Activated CD4-positive, CD25-positive, alpha-beta regulatory T cell treated with anti-CD3 and anti-CD28 coated beads, Interleukin-2, amount 50 U/mL, for 24 hours (primary cell): ENCODE measurements around the gene ESCO1.

Experiments used
- ATAC-seq, 2 donors: fragments of 150-1000 bp; cut with Tn5 transposase; one replicate each; pipeline ENCODE4 v1.10.0; 2021; ENCODE audit warnings: mild to moderate bottlenecking in 1 of 2, moderate library complexity in 1 of 2

The ESCO1 gene

GRCh38 chr18:21575656-21576055 lies 24.8 kb downstream of the ESCO1 start:
- ATAC-seq, result no peak

DNA sequence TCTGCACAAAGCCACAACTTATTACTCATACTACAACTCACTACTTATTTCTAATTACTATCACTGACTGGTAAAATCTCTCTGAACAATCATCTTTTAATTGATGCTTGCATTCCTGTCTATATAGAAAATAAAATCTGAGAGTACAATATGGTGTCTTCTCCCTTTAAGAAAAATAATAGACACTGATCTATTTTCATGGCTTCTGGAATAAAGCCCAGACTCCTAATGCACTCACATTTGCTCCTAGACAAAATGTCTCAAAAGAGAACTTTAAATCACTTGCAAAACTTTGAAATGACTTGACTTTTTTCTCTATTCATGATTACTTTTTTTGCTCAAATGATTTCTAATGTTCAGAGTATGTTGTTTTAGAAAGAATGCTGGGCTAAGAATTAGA lies 28.7 kb downstream of the ESCO1 start:
- ATAC-seq, result no peak

DNA sequence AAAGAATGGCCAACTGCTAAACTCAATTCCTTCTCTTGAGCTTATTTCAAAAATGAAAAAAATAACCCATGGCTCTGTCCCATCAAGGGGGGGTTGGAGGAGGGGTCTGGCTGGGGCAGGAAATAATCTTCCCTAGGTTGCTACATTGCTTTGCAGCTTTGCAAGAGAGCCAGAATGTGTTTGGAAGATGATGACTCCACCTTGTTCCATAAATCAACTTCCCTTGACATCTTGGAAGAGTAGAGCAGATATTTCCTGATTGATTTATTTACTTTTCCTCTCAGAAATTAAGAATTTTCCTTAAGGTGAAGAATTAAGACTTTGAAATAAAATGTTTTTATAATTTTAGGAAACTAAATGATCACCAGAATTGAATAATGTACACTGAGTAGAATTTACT lies 41.3 kb downstream of the ESCO1 start:
- ATAC-seq, result no peak

DNA sequence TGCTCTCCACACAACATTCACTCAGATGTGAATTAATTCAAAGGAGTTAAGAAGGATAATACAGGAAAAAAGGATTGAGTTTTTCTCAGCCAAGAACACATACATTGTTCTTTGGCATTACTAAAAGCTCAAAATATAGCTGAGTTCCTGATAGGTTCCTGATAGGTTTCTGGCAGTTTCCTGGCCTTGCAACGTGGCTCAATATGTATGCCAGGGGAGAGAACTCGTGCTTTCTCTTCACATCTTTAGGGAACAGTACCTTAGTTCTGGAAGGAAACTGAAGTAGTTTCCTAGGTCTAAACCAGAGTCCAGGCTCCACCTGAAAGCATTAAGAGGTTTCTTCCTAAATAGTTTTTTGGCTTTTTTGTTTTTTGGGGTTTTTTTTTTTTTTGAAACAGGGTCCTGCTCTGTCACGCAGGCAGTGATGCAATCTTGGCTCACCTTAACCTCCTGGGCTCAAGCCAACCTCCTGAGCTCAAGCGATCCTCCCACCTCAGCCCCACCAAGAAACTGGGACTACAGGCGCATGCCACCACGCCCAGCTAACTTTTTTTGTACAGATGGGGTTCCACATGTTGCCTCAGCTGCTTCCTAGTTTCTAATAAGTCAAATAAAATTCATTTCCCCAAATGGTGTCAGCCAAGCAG lies 42.8 kb downstream of the ESCO1 start:
- no peak for ATAC-seq

DNA sequence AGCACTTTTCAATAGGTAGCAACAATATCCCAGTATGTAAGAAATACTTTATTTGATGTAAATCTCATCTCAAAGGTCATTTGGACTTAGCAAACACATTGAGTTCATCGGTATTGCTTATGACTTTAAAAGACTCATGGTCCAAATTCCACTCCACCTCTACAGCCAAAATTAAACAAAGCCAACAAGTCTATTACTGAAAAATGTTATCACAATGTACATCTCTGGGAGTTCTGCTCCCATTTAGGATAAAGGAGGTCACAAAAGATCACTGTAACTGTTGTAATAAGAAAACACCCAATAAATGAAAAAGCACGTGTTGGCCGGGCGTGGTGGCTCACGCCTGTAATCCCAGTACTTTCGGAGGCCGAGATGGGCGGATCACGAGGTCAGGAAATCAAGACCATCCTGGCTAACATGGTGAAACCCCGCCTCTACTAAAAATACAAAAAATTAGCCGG lies 50.0 kb downstream of the ESCO1 start:
- no peak for ATAC-seq

DNA sequence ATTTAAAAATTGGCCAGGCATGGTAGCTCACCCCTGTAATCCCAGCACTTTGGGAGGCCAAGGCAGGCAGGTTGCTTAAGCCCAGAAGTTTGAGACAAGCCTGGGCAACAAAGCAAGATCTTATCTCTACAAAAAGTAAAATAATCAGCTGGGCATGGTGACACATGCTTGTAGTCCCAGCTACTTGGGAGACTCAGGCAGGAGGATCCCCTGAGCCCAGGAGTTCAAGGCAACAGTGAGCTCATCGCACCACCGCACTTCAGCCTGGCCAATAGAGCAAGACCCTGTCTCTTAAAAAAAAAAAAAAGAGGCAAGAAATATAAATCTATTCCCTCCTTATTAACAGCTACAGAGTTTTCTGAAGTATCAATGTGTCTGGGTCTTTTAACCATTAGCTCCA lies 51.9 kb downstream of the ESCO1 start:
- no peak for ATAC-seq

- no peak for ATAC-seq
Observed at GRCh38 chr18:21546423-21546822, 54.1 kb downstream of the ESCO1 start.

GRCh38 chr18:21538230-21538629 lies 62.3 kb downstream of the ESCO1 start:
- no peak for ATAC-seq

DNA sequence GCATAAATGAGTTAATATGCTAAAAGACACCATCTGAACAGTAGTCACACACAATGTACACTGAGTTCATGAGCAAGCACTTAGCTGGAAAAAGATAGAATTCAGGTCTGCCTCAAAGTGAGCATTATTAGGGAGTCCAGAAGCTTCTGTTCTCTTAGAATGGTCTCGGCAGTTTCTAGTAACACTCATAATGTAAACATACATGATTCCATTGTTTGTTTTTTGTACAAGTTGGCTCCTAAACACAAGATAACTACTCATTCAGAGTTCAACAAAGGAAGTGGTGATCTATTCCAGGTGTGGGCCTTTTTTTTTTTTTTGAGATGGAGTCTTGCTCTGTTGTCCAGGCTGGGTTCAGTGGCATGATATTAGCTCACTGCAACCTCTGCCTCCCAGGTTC lies 66.2 kb downstream of the ESCO1 start:
- no peak for ATAC-seq

- ATAC-seq, result no peak
Observed at GRCh38 chr18:21526463-21526862, 74.0 kb downstream of the ESCO1 start.

DNA sequence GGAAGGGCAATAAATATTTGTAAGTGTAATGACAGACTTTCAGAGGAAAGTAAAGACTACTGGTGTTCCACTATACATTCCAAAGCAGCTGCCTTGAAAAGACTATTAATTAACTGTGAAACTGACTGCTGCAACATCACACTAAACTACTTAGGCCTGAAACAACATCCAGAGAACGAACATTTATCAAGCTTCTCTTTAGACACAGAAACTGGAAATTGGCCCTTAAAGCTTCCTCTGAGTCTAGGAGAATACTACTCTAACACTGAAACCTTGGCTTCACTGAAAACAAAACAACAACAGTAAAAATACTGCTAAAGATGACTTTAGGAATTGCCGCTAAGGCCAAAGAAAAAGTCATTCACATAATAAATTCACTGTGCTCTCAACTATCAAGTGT lies 74.6 kb downstream of the ESCO1 start:
- no peak for ATAC-seq

DNA sequence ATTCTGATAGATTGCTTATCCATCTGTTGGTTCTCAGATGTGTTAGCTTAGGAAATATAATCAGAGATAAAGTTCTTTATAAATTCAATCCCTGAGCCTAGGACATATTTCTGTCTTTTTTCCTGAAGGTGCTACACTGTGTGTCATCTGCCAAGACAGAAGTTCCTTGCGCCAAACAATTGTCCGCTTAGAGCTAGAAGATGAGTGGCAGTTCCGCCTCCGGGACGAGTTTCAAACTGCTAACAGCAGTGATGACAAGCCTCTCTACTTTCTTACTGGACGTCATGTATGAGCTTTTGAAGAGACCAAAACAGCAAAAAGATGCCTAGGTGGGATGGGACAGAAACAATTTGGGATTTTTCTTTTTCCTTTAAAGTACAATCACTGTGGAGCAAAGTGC lies 78.0 kb downstream of the ESCO1 start:
- ATAC-seq, result no peak

GRCh38 chr18:21513741-21514140 lies 86.8 kb downstream of the ESCO1 start:
- no peak for ATAC-seq

- ATAC-seq, result no peak
Observed at GRCh38 chr18:21513292-21513691, 87.2 kb downstream of the ESCO1 start.

- no peak for ATAC-seq
Observed at GRCh38 chr18:21509062-21509461, 91.4 kb downstream of the ESCO1 start.

GRCh38 chr18:21507913-21508701 lies 92.4 kb downstream of the ESCO1 start:
- no peak for ATAC-seq

DNA sequence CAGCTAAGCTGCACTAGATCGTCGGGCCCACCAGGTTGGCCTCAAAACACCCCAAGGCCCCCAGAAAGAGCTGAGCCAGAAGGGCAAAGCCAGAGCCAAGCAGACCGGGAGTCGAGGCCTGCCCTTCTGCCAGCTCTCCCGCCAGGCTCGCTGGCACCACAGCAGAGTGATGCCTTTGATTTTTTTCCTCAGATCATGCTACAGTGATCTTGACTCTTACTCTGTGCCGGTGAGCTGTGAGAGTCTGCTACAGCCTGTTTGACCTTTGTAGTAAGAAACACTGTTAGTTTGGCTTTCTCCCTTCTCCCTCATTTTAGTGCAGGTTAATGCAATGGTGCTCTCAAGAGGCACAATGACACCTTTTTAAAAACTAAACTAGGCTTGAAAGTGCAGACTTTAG lies 97.8 kb downstream of the ESCO1 start:
- no peak for ATAC-seq

GRCh38 chr18:21499997-21500396 lies 100.5 kb downstream of the ESCO1 start:
- ATAC-seq, result no peak

GRCh38 chr18:21496277-21496835 lies 104.1 kb downstream of the ESCO1 start:
- no peak for ATAC-seq

DNA sequence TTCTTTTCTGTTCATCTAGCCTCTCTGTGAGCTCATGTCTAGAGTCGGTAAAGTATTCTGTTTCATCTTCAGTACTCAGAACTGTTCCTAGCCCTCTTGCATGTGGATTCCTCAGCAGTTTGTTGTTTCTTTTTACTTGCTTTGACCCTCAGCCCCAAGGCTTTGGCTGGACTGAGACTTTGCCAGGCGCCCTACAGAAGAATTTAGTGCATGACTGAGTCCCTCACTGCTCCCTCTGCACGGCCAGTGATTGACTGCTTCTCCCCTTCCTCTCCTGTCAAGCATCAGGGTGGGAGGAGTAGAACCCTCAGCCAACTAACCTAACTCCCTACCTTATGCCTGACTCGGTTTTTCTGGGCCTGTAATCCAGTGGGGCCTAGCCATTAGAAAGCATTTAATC lies 109.8 kb downstream of the ESCO1 start:
- no peak for ATAC-seq

DNA sequence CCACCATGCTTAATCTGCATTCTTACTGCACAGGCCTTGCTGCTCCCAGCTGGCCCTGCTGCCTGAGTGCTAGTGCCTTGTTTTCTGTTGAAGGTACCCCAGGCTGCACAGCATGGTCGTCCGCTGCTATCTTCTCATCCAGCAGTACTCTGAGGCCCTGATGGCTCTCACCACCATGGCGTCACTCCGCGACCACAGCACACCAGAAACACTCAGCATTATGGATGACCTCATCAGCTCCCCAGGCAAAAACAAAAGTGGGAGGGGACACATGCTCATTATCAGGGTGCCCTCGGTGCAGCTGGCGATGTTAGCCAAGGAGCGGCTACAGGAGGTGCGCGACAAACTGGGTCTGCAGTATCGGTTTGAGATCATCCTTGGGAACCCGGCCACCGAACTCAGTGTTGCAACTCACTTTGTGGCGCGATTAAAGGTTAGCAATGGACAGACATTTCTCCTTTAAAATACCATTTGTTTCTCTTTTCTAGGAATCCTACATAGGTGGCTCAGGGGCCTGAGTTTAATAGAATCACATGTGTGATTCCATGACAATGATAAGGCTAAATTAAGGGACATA lies 110.5 kb downstream of the ESCO1 start:
- ATAC-seq, result no peak

DNA sequence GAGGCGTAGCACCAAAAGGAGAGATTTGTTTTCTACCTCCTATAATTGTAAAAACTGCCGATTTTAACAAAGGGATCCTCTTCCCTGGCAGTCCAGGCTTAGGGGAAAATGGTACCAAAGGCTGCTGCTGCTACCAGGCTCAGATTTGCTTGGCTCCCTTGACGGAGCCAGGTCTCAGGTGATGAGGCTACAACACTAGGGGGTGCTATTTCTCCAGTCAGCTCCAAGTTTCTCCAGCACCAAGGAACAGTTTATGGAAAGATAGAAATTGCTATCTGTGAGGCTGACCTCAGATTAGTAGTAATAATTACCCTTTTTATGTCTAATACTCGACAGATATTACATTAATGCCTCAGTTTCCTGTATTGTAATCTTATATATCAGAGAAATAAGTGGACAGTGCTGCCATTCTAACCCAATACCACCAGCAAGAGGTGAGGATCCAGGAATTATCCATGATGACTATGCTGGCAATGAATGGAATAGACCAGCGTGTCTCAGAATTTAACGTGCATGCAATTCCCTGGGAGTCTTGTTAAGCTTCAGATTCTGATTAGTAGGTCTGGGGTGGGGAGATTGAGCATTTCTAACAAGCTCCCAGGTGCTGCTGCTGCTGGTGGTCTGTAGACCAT lies 111.3 kb downstream of the ESCO1 start:
- ATAC-seq, result no peak

GRCh38 chr18:21486905-21487437 lies 113.5 kb downstream of the ESCO1 start:
- ATAC-seq, result no peak
